ENCODE data around the gene ARL14. TPM values are rescaled to one million over a fixed set of nuclear protein-coding genes. Genes with fewer than 3 reads are reported as not detected.
A peak's percentile ranks its signal among the peaks of the same experiment; 100 is the strongest.

The ARL14 gene
- total RNA-seq, 1 donor from 2014 or later: not detected

DNA sequence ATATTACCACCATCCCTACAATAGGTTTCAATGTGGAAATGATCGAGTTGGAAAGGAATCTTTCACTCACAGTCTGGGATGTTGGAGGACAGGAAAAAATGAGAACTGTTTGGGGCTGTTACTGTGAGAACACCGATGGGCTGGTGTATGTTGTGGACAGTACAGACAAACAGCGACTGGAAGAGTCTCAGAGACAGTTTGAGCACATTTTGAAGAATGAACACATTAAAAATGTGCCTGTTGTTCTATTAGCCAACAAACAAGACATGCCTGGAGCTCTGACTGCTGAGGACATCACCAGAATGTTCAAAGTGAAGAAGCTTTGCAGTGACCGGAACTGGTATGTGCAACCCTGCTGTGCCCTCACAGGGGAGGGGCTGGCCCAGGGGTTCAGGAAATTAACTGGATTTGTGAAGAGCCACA lies 510 bp downstream of the ARL14 start:
- TF ChIP-seq, protein P1, sequence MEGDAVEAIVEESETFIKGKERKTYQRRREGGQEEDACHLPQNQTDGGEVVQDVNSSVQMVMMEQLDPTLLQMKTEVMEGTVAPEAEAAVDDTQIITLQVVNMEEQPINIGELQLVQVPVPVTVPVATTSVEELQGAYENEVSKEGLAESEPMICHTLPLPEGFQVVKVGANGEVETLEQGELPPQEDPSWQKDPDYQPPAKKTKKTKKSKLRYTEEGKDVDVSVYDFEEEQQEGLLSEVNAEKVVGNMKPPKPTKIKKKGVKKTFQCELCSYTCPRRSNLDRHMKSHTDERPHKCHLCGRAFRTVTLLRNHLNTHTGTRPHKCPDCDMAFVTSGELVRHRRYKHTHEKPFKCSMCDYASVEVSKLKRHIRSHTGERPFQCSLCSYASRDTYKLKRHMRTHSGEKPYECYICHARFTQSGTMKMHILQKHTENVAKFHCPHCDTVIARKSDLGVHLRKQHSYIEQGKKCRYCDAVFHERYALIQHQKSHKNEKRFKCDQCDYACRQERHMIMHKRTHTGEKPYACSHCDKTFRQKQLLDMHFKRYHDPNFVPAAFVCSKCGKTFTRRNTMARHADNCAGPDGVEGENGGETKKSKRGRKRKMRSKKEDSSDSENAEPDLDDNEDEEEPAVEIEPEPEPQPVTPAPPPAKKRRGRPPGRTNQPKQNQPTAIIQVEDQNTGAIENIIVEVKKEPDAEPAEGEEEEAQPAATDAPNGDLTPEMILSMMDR (IDR thresholded peaks at IDR 0.05): no peak

DNA sequence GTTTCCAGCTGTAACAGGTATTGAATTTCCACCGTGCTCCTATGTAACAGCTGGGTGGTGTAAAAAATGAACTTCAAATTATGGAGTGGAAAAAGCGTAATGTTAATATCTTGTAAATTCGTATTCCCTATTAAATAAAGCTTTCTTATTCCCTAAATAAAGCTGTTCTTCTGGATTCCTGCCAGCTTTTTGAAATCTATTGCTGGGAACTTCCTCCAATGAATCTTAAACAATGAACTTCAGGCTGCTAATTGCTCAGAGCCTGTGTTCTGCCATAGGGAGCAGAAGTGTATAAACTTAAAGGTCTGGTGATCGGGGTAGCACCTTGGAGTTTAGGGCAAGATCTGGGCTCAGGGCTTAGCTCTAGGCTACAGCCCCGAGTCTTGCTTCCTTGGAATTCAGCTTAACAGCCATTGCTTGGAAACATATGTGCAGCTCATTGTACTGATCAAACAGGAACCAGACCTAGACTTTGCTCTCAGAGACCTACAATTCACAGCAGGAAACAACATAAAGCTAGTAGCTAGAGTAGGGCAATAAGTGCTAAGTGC lies 1.4 kb downstream of the ARL14 start:
- H3K27me3 ChIP-seq: no peaks in the 10 kb centered on the region
- TF ChIP-seq, protein P1 (IDR thresholded peaks at IDR 0.05): no peak
- H3K9me3 ChIP-seq: no peaks in the 10 kb centered on the region
- H3K4me1 ChIP-seq: no peaks in the 10 kb centered on the region
- no peak overlapping the region for H3K27ac ChIP-seq
- DNase-seq (ENCODE audit: low spot score in 2 of 2): no peak
- H3K36me3 ChIP-seq: no peaks in the 10 kb centered on the region
- H3K4me3 ChIP-seq: no peak overlapping the region
- intact Hi-C loops (cut with DNase I): no loop called here

More for the DNA sequence above, 510 bp downstream of the ARL14 start:
- intact Hi-C loops (cut with DNase I): no loop called here
- no peaks in the 10 kb centered on the region for H3K9me3 ChIP-seq
- H3K27me3 ChIP-seq: no peaks in the 10 kb centered on the region
- H3K36me3 ChIP-seq: no peaks in the 10 kb centered on the region
- H3K27ac ChIP-seq: no peak overlapping the region
- no peak for DNase-seq (ENCODE audit: low spot score in 2 of 2)
- H3K4me1 ChIP-seq: no peaks in the 10 kb centered on the region
- H3K4me3 ChIP-seq: no peak overlapping the region

DNA sequence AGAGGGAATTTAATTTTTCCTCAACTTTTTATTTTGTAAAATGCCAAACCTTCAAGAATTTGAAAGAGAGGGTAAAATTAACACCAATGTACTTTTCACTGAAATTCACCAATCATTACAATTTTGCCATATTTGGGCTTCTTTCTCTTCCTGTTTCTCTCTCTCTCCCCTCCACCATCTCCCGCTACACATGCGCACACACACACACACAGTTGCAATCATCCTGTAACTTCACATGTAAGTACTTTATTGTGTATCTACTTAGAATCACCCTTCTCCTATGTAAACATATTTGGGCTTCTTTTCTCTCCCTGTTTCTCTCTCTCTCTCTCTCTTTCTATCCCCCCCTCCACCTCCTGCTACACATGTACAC lies 7.4 kb downstream of the ARL14 start:
- Histone ChIP-seq H3K4me1 (no peaks in the 10 kb centered on the region), H3K27ac (no peak overlapping the region), H3K9me3 (no peaks in the 10 kb centered on the region), H3K4me3 (no peak overlapping the region), H3K27me3 (no peaks in the 10 kb centered on the region), H3K36me3 (no peaks in the 10 kb centered on the region)
- DNase-seq (ENCODE audit: low spot score in 2 of 2): no peak
- intact Hi-C loops (cut with DNase I): no loop called here
- TF ChIP-seq, protein P1 (IDR thresholded peaks at IDR 0.05): no peak

DNA sequence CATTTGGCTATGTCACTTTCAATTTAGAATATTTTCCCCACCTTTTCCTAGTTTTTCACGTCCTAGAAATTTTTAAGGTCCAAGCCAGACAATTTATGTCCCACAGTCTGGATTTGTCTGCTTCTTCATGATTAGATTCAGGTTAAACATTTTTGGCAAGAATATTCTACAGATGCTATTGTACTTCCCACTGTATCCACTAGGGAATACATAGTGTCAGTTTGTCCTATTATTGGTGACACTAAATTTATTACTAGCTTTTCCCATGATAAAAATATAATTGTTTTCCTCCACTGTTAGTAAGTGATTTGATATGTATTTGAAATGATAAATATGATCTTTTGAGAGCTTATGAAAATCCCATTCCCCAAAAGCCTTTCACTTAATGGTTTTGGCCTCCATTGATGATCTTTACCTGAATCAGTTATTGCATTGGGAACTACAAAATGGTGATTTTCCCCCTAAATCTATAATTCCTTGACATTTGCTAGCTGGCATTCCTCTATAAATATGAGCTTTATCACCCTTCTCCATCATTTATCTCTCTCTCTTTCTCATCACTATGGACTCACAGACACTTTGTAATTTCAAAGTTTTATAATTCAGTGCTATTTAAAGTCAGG lies 8.3 kb downstream of the ARL14 start:
- intact Hi-C loops (cut with DNase I): no loop called here
- Histone ChIP-seq H3K36me3 (no peaks in the 10 kb centered on the region), H3K27ac (no peak overlapping the region), H3K27me3 (no peaks in the 10 kb centered on the region), H3K9me3 (no peaks in the 10 kb centered on the region), H3K4me1 (no peaks in the 10 kb centered on the region), H3K4me3 (no peak overlapping the region)
- TF ChIP-seq, protein P1 (IDR thresholded peaks at IDR 0.05): no peak
- no peak for DNase-seq (ENCODE audit: low spot score in 2 of 2)

DNA sequence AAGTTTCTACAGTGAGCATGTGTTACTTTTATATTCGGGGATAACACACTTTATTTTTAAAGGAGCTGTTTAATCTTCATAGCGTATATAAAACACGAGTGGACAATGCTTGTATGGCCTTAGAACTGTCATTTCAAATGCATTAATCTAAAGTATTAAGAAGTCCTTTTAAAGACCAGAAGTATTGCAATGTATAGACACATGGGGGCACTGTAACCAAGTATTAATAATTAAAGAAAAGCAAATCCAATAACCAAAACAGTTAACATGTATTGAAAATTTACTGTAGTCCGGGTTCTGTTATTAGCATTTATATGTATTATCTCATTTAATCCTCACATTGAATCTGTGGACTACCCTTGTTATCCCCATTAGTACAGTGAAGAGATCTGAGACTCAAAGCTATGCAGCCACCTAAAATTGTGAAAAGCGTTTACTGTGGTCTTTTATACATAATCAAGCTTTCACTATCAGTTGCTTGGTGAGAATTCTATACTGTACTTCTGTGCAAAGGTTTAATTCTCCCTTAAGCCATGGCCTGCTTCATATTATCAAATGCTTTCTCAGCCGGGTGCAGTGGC lies 10.1 kb downstream of the ARL14 start:
- Histone ChIP-seq H3K27ac (no peak overlapping the region), H3K4me1 (no peaks in the 10 kb centered on the region), H3K4me3 (no peak overlapping the region), H3K9me3 (no peaks in the 10 kb centered on the region), H3K36me3 (no peaks in the 10 kb centered on the region), H3K27me3 (no peaks in the 10 kb centered on the region)
- TF ChIP-seq, protein P1 (IDR thresholded peaks at IDR 0.05): peak in 1 of 3 experiments; percentile 29
- intact Hi-C loops (cut with DNase I): no loop called here
- DNase-seq (ENCODE audit: low spot score in 2 of 2): no peak

Measured in ascending aorta (tissue), 2 donors.